IPS-NIHi11 (cell line): ENCODE results near the gene CXADR.
"Not testable (repeated sequence)": the region's sequence is repeated elsewhere in the genome, so short reads cannot be mapped to it uniquely, and the experiment has no call there.

Experiments used
- DNase-seq: peaks from one replicate; pipeline ENCODE4 v3.0.0; 2012; ENCODE audit warnings: mixed read lengths, low spot score

CXADR gene

DNA sequence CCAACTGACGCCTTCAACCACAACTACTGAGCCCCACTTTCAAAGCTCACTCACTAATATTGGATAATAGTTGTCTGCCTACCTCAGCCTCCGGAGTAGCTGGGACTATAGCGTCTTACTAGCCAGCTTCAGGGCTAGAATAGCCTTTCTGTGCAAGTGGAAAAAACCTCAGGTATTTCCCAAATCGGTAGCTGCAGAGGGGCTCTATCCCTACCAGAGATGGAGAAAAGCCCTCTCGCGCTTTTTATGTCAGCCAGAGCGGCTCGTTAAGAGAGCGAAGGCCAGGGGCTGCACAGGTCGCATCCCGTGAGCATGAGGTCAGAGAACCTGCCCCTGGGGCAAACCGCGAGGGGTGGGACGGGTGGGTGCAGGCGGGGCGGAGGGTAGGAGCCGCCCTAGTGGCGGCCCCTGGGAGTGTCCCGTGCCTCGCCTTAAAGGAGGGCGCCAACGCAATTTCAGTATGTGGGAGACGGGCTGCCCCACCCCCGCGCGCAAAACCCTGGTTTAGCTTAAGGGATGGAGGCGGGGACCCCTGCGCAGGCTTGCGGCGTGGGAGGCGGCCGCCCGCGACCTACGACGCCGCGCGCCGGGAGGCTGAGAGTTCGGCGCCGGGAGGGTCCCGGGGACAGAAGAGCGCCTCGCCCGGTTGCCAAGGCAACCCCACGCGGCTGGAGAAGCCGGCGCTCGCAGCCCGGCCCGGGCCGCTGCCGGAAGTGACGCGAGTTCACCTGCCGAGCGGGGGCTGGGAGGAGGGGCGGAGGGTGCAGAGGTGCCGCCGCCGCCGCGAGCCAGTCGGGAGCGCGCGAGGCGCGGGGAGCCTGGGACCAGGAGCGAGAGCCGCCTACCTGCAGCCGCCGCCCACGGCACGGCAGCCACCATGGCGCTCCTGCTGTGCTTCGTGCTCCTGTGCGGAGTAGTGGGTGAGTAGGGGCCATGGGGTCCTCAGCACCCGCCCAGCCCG lies at the start of gene CXADR:
TSS of gene CXADR (plus strand) at position 791 of the 961 bp plus-strand sequence. CDS start at position 878, 87 bp downstream.
- DNase-seq, result peak; percentile 95

DNA sequence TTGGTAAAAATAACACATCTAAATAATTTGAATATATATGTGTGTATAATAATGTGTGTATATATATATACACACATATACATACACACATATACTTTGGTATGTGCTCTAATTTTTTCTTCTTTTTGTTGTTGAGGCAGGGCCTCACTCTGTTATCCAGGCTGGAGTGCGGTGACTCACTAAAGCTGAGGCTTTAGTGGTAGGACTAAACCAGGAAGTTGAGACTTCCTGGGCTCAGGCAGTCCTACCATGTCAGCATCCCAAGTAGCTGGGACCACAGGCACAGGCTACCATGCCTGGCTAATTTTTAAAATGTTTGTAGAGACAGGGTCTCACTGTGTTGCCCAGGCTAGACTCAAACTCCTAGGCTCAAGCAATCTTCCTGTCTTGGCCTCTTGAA lies 46.7 kb upstream of the CXADR start:
- DNase-seq, result no peak

DNA sequence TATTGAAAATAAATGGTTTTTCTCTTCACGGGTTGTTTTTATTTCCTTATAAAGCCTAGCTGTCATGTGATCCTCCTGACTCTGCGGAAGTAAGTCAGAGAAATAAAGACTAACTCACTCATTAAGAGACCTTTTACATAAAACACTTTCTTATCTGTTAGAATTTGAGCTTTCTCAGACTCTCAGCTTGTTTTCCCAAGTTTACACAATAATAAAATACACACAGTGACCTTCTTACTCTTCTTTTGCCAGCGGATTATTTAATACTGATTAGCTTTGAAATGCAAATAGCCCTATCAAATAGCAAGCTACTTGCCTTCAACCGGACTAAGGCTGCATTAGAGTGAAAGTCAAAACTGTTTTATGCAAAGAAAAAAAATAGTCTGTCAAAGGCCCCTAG lies 45.5 kb upstream of the CXADR start:
- DNase-seq, result no peak

DNA sequence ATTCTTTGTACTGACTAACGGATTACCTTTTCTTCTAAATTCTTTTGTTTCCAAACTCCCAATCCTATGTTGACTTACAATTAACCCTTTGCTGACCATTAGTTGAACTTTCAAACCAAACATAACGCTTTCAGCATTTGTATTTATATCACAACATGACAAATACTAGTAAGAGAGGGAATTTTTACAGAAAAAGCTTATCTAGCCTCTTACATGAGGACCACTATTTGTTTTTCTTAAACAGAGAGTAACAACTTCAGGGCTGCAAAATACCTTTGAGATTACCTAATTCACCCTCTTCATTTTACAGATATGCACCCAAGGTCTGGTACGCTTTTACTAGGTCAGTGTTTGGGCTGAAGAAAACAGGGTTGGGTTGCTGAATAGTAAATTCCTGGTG lies 45.0 kb upstream of the CXADR start:
- DNase-seq, result no peak

DNA sequence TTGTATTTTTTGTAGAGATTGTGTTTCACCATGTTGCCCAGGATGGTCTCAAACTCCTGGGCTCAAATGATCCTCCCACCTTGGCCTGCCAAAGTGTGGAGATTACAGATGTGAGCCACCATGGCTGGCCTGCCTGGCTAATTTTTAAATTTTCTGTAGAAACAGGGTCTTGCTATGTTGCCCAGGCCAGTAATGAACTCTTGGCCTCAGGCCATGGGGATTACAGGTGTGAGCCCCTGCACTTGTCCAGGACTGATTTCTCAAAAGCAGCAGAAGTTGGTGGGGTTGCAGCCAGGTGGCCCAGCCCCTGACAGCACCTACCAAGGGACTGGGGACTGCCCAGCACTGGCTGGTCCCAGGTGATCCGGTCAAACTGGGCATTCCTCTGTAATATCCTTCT lies 44.1 kb upstream of the CXADR start:
- DNase-seq, result no peak

DNA sequence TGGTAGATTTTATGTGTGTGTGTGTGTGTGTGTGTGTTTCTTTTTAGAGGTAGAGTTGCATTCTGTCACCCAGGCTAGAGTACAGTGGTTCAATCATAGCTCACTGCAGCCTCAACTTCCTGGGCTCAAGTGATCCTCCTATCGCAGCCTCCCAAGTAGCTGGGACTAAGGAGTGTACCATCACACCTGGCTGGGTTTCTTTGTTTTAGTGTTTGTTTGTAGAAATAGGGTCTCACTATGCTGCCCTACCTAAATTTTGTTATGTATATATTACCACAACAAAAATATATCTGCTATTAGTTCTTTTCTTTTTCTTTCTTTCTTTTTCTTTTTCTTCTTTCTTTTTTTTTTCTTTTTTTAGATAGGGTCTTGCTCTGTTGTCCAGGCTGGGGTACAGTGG lies 43.1 kb upstream of the CXADR start:
- no peak for DNase-seq

DNA sequence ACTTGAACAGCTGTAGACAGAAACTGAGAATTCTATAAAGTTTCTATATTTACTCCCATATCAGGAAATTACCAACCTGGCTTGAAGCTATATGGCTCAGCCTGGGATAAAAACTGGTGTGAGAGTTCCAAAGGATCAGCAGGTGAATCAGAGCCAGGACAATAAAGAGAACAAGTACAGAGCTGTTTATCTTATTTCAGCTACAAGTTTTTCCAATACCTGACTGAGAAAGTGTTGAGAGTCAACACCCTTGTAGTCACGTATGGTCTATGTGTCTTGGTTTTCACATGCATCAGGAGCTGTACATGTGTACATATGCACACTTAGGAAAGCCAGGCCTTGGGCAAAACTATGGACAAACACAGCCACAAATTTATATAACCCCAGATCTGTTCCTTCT lies 40.7 kb upstream of the CXADR start:
- DNase-seq, result no peak

DNA sequence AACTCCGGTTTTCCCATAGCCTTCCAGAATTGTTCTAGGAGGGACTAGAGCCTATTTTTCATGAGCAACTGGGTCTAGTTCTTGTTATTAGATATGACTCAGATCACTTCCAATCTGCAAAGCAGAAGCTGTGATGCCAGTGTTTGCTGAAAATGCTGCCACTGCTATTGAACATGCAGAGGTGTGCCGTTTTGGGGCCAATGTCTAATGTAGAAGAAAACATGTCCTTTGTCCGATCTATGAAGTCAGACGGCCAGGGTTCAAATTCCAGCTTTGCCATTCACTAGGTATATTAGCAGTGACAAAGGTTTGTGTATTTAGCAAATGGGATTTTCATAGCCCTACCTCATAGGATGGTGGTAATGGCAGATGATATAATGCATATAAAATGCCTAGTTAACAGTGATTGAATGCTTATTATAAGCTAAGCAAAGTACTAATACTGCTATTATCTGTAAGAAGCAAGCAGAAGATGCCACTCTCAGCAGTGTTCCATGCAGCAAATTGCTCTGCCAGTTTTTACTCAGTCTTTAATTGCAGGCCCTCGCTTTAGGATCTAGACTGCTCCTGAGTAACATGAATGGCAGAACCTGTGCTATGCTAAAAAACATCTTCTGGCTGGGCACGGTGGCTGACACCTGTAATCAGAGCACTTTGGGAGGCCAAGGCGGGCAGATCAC lies 40.1 kb upstream of the CXADR start:
- no peak for DNase-seq

DNA sequence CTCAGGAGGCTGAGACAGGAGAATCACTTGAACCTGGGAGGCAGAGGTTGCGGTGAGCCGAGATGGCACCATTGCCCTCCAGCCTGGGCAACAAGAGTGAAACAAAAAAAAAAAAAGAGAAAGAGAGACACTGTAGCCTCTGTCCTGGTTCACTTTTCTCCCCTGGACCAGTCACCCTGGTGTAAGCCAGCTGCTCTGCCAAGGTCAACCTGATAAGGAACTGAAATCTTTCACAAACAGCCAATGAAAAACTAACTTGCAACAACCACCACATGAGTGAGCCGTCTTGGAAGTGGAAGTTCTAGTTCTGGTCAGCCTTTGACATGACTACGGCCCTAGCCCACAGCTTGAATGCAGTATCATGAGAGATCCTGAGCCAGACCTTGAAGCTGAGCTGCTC lies 36.8 kb upstream of the CXADR start:
- no peak for DNase-seq

DNA sequence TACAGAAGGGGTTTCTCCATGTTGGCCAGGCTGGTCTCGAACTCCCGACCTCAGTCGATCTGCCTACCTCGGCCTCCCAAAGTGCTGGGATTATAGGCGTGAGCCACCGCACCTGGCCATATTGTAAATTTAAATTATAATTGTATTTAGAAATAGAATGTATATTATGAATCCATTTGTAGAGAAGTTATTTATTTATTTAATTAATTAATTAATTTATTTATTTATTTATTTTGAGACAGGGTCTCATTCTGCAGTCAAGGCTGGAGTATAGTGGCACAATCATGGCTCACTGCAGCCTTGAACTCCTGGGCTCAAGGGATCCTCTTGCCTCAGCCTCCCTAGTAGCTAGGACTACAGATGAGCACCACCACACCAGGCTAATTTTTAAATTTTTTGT lies 34.7 kb upstream of the CXADR start:
- DNase-seq, result not testable (repeated sequence)

DNA sequence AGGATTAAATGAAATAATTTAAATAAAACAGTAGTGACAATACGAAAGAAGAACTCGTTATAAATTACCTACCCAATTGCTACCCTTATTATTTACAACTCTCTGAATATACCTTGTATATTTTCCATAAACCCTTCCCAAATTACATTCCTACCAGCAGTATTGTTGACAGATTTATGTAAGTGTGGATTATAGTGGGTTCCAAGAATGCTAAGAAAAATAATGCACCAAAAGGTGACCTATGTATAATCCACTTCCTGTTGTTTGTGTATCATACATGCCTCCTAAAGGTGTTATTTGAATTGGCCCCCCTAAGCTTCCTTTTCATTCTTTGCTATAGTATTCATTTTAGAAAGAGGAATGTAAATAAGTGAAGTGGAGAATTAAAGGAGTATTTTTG lies 33.2 kb upstream of the CXADR start:
- DNase-seq, result no peak

DNA sequence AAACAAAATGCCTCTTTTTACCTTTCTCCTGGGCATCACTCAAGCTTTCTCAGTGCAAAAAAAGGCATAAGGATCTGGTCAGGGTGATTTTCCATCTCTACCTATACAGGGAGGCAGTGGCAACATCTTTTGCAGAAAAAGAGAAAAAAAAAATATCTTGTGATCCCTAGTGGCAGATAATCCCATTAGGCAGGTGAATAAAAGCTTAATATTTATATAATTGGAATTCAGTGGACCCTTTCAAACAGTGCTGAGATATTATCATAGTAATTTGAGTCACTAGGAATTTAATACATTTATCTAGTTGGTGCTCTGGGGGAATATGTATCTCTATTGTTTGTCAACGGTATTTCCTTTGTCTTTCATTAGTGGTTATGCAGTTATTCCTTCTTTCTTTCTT lies 29.9 kb upstream of the CXADR start:
- DNase-seq, result no peak

DNA sequence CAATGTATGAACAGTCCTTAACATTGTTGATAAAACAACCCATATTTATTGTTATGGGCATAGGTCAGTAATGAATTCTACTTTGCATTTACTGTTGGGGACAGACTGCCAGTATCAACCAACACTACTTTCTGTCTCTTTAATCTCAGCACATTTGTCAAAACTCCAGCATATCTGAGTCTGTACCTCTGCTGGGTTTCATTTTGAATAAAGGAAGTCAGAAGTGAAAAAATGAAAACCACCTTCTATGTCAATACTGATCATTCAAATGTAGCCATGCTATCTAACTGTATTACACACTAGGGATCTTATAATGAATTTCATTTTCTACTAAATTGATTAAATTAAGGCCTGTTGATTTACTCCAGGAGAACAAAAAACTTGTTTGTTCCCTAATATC lies 24.2 kb upstream of the CXADR start:
- no peak for DNase-seq

DNA sequence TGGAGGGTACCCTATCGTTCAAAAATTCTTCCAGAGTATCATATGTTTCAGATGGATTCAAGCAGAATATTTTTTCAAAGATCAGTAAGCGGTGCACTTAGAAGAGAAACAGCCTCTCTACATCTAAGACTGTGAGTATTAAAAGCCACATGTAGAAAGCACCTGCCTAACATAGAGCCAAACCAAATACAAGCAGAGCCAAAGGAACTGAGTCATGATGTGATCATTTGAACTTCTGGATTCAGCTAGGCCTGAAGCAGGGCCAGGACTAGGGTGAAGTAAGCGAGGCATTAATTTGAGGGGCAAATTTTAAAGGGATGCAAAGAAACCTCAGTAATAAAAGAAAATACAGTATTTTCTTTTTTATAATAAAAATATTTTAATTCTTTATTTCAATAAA lies 23.3 kb upstream of the CXADR start:
- not testable (repeated sequence) for DNase-seq

DNA sequence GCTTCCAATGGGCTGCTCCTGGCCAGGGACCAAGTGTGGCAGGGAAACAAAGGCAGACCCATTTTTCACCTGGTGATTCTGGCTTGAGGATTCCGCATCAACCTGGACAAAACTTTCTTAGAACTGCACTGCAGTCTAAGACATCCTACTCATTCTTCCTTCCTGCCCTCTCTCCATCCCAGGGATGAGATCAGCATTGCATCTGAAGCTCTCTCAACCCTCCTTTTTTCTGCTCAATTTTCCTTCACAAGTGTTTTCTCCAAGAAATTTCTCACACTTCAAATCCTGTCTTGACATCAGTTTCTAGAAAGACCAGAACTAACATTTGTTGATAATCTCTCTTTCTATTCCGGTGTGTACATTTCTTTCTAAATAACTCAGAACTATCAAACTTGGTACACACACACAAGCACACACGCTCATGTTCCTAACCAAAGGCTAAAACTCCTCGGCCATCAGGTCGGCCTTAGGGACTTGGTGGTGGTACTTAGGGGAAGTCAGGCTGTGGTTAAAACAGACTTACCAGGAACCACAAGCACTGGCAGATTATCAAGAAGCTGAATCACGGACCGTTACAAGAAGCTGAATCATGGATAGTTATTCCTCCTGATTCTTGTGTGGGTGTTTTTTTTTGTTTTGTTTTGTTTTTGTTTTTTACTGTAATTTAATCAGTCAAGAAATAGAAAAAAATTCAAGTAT lies 21.0 kb upstream of the CXADR start:
- no peak for DNase-seq

DNA sequence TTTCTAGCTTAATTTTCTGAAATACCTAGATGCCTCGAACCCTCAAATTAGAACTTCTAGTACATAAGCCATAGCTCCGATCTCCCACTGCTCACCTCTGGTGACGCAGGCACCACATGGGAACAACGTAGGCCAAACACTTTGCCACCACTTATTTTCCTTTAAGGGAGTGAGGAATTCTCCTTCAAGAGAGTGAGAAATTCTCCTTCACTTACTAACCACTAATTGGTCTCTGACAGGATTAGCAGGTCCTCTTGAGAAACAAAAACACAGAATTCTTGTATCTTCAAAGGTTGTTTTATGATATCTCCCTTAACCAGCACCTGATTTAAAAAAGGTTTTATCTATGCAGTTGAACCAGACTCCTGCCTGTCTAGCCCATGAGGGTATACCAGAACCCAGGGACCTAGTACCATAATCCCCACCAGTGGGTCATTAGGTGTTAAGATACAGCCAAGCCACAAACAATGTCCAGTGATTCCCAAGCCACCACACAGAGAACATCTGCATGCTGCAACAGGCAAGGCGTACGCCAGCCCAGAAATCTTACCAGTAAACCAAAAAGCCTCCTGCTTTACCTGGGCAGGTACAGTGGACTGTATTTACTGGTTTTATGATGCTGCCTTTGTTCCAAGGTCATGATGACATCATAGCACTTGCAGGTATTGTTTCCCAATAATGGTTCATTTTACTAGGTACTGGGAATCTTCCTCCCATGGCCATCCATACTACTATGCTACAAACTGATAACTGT lies 20.3 kb upstream of the CXADR start:
- no peak for DNase-seq

DNA sequence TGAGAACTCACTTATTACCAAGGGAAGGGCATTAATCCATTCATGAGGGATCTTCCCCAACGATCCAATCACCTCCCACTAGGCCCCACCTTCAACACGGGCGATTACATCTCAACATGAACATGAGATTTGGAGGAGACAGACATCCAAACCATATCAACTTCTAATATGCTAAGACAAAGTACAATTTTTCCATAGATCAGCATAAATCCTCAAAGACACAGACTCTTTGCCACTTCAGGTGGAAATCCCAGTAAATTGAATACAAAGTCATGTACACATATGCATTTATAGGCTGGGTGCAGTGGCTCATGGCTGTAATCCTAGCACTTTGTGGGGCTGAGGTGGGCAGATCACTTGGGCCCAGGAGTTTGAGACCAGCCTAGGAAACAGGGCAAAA lies 18.8 kb upstream of the CXADR start:
- DNase-seq, result no peak

DNA sequence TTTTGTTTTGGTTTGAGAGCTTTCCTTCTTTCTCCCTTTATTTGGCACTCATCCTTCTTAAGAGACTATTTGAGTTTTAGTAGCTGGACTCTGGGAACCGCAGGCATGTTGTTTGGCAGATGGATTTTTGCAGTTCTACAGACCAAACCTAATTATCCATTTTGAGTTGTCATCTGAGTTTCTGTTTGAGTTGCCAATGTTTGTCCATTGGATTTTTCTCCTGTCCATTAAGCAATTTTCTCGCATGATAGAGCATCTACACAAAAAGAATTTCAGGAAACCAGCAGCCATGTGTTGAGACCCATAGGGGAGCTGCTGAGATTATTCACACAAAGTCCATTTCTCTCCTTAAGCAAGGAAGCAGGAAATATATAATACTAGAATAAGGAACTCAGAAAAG lies 17.2 kb upstream of the CXADR start:
- DNase-seq, result no peak

DNA sequence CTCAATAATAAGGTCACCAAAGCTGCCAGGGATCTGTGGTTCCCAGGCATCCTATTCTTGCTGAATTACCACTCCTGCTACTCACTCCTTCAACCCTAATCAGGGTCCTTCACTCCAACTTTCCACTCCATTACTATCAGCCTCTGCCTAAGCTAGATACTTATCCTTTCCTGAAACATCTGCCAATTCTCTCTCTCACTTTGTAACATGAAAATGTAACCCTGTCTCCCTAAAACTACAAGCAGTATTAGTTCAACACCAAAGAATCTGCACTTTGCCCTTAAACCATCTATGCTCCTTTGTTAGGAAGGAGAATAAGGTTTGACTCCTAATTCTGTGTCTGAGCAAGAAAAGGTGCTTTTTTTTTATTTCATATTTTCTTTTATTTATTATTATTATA lies 15.5 kb upstream of the CXADR start:
- no peak for DNase-seq

DNA sequence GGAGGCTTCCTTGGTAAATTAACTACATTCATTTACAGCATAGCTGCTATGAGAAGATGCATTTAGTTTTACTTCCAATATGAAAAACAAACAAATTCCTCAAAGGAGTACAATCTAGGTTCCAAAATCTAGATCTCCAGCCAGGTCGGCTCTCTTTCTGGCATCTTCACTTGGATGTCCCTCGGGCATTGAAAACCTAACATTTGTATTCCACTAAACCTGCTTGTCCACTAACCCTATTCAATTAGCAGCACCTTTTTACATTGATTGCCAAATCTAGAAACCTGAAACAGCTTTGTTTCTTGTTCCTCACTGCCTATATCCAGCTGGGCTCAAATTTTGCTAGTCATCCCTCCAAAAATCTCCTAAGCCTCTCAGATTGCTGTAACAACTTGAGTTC lies 14.3 kb upstream of the CXADR start:
- no peak for DNase-seq

DNA sequence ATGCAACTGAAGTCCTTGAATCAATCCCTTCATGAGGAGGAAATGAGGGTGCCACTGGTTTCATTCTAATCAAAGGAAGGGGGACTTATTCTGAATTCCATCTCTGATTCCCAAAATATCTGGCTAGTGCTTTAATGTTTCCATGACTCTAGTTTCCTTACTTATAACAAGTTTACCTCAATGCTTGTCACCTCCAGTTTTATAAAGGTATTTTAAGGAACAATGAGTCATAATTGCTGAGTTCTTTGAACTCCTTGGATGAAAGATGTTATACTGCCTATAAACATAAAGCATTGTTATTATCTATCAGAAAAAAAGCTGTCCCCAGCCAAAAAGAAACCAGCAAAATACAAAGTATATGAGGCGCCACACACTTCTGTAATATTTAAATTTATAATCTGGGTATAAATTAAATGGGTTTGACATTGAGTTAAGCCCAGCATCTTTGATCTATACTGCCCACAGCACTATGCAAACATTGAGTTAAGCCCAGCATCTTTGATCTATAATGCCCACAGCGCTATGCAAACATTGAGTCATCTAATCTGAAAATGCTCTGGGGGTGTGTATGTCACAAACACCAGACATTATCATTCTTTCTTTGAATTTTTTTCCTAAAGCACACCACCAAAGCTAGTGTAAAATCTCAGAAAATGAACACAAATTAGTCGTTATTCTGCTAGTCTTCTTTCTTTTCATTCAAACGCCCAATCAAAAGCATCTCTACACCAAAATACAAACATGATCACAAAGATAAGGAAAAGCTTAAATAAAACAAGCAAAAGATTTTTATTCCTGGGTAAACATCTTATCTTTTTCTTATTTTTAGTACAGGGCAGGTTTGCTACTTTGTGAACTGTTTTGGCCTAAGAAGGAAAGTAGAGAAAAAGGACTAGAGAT lies 11.5 kb upstream of the CXADR start:
- DNase-seq, result no peak
